Retinal pigment epithelial cell (primary cell): ENCODE results near the gene OR13C8.
"Not testable (repeated sequence)": the region's sequence is repeated elsewhere in the genome, so short reads cannot be mapped to it uniquely, and the experiment has no call there.

Source experiments
- DNase-seq: peaks from one replicate; pipeline ENCODE4 v3.0.0-alpha.2; 2010; ENCODE audit warnings: low read depth
- H3K4me3 ChIP-seq: 2 replicates; pipeline ENCODE4 v1.5.1; 2011; ENCODE audit warnings: mild to moderate bottlenecking, low read length, control low read depth, moderate library complexity
- TF ChIP-seq, protein P1 (sequence below): conservative IDR thresholded peaks from 2 replicates; pipeline ENCODE4 v1.5.1; 2011; ENCODE audit warnings: low read depth, low read length, control low read depth, inconsistent platforms

The OR13C8 gene, protein sequence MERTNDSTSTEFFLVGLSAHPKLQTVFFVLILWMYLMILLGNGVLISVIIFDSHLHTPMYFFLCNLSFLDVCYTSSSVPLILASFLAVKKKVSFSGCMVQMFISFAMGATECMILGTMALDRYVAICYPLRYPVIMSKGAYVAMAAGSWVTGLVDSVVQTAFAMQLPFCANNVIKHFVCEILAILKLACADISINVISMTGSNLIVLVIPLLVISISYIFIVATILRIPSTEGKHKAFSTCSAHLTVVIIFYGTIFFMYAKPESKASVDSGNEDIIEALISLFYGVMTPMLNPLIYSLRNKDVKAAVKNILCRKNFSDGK

DNA sequence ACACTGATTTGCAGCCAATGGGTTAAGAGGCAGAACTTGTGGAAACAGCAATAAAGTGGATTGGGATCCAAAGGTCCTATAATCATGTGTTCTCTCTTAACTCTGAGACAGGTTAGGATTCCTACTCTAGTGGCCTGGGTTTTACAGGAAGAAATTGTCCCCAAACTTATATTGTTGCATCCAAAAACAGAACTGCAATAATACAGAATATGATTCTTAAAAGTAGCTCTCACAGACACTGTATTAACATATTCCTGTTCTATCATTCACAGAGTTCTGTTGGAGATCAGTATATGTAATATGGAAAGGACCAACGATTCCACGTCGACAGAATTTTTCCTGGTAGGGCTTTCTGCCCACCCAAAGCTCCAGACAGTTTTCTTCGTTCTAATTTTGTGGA is at the start of gene OR13C8:
TSS of gene OR13C8 (plus strand) at position 301 of the 400 bp plus-strand sequence. CDS start at position 301, 0 bp downstream.
- no peak for DNase-seq
- TF ChIP-seq, protein P1, sequence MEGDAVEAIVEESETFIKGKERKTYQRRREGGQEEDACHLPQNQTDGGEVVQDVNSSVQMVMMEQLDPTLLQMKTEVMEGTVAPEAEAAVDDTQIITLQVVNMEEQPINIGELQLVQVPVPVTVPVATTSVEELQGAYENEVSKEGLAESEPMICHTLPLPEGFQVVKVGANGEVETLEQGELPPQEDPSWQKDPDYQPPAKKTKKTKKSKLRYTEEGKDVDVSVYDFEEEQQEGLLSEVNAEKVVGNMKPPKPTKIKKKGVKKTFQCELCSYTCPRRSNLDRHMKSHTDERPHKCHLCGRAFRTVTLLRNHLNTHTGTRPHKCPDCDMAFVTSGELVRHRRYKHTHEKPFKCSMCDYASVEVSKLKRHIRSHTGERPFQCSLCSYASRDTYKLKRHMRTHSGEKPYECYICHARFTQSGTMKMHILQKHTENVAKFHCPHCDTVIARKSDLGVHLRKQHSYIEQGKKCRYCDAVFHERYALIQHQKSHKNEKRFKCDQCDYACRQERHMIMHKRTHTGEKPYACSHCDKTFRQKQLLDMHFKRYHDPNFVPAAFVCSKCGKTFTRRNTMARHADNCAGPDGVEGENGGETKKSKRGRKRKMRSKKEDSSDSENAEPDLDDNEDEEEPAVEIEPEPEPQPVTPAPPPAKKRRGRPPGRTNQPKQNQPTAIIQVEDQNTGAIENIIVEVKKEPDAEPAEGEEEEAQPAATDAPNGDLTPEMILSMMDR, result no peak
- no peak within 1 kb of the TSS for H3K4me3 ChIP-seq

DNA sequence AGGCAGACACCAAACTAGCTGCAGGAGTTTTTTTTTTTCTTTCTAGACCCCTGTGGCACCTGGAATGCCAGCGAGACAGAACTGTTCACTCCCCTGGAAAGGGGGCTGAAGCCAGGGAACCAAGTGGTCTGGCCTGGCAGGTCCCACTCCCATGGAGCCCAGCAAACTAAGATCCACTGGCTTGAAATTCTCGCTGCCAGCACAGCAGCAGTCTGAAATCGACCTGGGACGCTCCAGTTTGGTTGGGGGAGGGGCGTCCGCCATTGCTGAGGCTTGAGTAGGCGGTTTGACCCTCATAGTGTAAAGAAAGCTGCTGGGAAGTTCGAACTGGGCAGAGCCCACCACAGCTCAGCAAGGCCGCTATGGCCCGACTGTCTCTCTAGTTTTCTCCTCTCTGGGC is 48.7 kb upstream of the OR13C8 start:
- not testable (repeated sequence) for H3K4me3 ChIP-seq, DNase-seq

DNA sequence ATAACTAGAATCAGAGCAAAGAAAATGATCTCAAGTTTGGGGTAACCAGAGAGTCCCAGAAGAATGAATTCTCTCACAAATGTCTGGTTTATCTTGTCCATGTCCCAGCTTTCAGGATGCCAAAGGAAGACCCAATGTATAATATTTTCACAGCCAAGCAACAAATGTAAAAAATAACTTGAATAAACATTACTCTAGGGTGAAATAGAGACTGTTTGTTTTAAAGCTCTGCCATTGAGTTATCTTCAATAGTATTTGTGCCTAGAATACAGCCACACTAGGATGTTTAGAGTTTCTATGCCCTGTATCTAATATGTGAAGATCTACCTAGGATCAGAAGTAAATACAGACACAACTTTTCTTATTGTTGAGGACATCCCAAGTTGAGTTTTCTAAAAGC is 41.9 kb upstream of the OR13C8 start, which contains the start of gene OR13C4:
TSS of gene OR13C4 (minus strand) at position 101 of the 400 bp plus-strand sequence. CDS start at position 101, 0 bp downstream.
- no peak for DNase-seq
- TF ChIP-seq, protein P1, result no peak
- no peak within 1 kb of the TSS for H3K4me3 ChIP-seq

DNA sequence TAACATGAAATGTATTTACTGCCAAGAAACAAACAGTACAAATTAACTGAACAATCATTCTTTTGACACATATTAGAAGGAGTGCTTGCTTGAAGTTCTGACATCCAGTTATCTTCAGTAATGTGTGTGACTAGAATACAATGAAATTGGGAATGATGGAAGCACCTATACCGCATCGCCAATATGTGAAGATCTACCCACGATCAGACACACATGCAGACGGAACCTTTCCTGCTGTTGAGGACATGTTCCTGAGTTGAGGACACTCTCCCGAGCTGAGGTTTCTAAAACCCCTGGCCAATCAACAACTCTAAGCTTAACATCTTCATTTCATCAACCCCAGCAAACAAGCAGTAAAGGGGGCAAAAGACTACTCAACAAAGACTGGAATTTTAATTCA is 32.2 kb upstream of the OR13C8 start, which contains the start of gene OR13C3:
TSS of gene OR13C3 (minus strand) at position 101 of the 400 bp plus-strand sequence. CDS start 133 bp downstream, outside the sequence.
- TF ChIP-seq, protein P1, result no peak
- no peak for DNase-seq
- no peak within 1 kb of the TSS for H3K4me3 ChIP-seq

DNA sequence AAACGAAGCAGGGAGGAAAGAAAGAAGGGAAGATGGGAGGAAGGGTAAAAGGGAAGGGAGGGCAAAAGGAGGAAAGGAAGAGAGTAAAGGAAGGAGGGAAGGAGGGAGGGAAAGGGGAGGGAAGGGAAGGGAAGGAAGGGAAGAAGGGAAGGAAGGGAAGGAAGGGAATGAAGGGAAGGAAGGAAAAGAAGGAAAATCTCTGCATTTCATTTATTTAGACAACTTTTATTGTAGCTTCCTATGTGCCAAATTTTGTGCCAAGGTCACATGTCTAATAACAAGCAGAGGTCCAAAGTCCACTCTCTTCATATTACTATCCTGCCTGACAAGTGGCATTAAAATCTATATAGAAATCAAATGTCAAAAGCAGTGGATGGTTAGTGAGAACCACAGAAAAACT is 29.7 kb upstream of the OR13C8 start:
- TF ChIP-seq, protein P1, result no peak
- DNase-seq, result no peak
- no peak overlapping the region for H3K4me3 ChIP-seq

DNA sequence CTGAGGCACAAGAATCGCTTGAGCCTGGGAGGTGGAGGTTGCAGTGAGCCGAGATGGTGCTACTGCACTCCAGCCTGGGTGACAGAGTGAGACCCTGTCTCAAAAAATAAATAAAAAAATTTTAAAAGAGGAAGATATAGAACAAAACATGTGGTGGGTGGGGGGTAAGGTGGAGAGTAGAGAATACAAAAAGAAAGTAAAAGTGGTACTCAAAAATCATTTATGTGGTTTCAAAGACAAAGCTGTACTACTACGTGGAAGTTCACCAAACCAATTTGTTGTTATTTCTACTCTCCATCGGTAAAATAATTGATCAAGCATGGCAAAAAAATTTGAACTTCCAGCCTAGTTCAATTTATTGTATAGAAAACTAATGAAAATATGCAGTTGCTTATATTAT is 24.3 kb upstream of the OR13C8 start:
- no peak for DNase-seq
- TF ChIP-seq, protein P1, result no peak
- no peak overlapping the region for H3K4me3 ChIP-seq

DNA sequence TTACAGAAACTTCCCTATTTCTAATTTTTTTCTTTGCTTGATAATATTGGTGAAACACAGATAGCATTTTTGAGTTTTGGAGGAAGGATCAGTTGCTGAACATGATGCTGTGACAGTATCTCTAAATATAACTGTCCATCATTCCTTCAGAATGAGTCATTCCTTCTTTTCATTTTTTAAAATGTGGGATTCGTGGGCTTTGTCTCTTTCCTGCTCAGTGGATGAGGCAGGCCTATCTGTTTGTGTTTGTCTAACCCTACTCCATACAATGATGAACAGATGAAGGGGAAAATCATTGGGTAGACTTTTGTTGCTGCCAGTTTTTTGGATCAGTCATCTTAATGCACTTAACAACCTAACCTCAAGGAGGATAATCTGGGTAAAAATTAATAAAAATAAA is 15.7 kb upstream of the OR13C8 start:
- TF ChIP-seq, protein P1, result no peak
- no peak for DNase-seq
- H3K4me3 ChIP-seq, result no peak overlapping the region
